HG02763 (cell line): Measurements from ENCODE around the gene AMFR.

Source experiments
- ATAC-seq: cut with Tn5 transposase; IDR thresholded peaks from one replicate; pipeline ENCODE4 v1.9.1; 2021; ENCODE audit warnings: mild to moderate bottlenecking, moderate library complexity; ENCODE audit not compliant: unreplicated experiment

Gene AMFR

GRCh38 chr16:56424404-56424764, 961 bp downstream of the AMFR start:
- no peak for ATAC-seq

DNA sequence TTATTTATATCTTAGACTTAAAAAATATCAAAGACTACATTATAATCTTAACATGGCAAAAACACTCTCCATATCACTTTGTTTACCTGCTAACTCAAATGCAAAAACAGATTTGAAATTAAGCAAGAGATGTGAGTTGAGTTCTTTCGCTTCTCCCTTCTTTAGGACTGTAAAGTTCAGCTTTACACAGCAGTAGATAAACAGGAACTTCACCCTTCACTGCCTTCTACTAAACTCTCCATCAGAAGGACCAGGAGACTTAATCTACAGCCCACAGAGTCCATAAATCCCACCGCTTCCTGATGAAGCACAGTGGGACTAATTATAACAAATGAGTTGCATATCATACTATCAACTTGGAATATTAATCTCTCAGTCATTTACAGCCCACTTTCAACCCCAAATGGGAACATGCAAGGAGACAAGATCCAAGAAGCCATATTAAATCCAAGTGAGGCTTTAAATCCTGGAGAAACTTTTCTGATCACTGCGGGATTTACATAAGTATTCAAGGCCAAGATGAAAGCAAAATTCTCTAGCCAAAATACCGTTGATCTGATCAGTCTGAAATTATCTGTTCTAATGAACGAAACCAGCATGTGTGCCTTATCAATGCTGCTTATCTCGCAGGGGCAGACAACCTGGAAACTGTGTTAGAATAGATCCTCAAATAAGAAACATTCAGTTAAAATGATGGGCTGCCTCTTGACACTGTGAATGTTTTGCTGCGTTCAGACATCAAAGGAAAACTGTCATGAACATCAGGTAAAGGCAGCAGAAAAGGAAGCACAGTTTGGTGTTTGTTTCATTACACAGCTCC, 1.6 kb downstream of the AMFR start:
- no peak for ATAC-seq

DNA sequence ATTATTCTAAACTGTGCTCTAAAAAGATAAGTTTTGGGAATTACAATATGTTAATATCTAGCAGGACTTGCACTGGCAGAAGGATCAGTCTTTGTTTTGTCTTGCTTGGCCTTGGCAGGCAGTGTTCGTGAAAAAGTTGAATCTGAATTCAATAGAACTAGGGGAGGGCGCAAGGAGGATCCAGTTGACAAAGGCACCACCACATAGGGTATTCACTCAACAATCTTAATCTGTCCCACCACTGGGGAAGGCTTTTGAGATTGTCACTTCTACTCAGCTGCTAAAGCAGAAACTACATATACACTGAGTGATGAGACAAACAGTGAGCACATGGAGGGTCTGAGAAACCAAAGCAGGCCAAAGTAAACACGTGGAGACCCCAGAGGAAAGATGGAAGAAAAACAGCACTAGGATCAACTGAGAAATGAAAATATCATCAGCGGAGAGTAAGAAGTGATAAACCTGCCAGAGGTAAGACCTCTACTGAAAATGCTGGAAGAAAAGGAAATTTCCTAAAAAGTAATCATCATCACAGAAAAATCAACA, 2.4 kb downstream of the AMFR start:
- ATAC-seq, result no peak

DNA sequence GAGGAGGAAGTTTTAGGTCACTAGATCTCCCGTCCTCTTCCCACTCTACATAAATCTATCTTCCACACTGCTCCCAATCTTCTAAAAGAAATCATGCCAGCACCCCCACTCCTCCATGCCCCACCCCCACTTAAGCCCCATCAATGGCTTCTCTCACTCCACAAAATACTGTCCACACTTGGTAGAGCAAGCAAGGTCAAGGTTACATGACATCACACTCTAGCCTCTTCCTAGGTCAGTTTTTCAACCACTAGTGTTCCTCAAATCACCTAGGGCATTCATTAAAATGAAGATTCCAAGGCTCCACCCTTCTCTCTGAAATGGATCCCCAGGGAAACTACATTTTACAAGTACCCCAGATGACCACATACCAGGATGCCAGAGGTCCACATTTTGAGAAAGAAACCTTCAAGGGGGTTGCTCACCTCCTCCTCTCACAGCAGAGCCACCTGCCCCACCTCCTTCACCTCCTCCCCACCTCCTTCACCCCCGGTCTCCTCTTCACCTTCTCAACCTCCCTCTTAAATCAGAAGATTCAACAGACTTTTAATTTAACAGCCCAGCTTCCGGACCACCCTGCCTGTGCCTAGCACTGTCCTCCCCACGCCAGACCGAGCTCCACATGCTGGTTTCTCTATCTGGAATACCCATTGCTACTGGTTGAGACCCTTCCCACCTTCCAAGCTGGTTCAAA, 3.2 kb downstream of the AMFR start:
- no peak for ATAC-seq

- no peak for ATAC-seq
These were observed 4.0 kb downstream of the AMFR start for GRCh38 chr16:56421313-56421712.

GRCh38 chr16:56420613-56421012, 4.7 kb downstream of the AMFR start:
- no peak for ATAC-seq

GRCh38 chr16:56419740-56420548, 5.4 kb downstream of the AMFR start:
- ATAC-seq, result no peak

DNA sequence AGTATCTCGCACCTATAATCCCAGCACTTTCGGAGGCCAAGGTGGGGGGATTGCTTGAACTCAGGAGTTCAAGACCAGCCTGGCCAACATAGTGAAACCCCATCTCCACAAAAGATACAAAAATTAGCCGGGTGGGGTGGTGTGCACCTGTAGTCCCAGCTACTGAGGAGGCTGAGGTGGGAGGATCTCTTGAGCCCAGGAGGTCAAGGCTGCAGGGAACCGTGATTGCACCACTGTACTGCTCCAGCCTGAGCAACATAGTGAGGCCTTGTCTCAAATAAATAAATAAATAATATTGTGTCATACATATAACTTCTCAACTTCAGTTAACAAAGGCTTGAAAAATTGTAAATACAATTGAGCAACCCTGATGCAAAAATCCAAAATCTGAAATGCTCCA, 8.2 kb downstream of the AMFR start:
- no peak for ATAC-seq

- no peak for ATAC-seq
These were observed 9.5 kb downstream of the AMFR start for GRCh38 chr16:56415875-56416274.

DNA sequence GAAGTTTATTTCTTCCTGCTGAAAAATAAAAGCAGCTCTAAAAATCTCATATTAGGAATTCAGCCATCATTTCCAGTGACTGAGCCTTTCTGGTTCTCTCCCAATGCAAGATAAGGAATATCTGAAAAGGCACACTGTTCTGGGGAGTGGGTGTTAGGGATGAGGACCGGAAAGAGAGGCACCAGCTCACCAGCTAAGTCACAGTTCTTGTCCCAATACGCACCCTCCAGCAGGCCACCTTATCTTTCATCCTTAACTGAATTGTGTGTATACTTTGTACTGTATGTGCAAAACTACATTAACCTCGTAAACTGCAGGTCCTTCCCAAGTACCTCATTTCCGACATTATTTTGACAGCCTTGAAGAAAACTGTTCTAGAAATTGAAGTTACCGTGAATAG, 11.0 kb downstream of the AMFR start:
- no peak for ATAC-seq

- no peak for ATAC-seq
These were observed 12.0 kb downstream of the AMFR start for GRCh38 chr16:56413381-56413780.

GRCh38 chr16:56411624-56412023, 13.7 kb downstream of the AMFR start:
- ATAC-seq, result no peak

DNA sequence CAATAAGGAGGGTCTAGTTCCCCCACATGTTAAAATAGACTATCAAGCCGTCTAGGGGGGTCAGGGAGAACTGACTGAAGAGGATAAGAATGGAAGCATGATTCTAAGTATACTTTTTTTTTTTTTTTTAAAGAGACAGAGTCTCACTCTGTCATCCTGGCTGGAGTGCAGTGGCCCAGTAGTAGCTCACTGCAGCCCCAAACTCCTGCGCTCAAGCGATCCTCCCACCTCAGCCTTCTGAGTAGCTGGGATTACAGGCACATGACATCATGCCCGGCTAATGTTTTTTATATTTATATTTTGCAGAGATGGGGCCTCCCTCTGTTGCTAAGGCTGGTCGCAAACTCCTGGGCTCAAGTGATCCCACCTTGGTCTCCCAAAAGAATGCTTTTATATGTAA, 14.2 kb downstream of the AMFR start:
- ATAC-seq, result no peak

DNA sequence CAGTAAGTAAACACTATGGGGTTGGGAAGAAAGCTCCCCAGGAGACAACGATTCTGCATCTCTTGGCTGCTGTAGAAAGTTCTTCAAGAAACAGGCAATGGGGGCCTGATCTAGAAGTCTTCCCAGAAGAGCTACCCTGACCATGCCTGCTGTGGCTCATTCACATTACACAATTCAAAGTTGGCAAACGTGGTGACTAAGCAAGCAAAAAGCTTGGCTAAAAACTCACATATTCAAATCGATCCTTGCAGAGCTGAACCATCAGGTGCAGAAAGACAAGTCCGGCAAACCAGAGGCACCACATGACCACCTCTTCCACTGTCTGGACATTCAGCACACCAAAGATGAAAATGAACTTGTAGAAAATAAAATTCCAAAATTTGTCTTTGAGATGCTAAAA, 16.1 kb downstream of the AMFR start:
- no peak for ATAC-seq

- no peak for ATAC-seq
These were observed 16.8 kb downstream of the AMFR start for GRCh38 chr16:56408379-56409098.

- no peak for ATAC-seq
These were observed 19.2 kb downstream of the AMFR start for GRCh38 chr16:56405977-56406672.

DNA sequence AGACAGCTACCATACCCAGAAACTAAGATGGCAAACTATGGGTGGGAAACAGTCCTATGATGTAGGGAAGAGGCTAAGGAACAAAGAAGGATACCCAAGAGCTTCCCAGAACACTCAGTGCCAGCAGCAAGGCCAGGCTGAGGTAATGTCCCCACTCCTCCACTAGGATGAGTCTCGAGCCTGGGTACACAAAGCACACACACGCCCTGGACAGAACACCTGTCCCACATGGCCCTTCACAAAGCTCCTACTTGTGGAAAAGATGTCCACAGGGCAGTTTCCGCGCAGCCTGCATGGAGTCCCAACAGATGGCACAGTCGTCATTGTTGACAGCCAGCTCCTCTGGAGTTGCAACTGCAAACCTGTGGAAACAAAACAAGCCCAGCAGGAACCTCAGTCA, 23.9 kb downstream of the AMFR start:
- ATAC-seq, result no peak

DNA sequence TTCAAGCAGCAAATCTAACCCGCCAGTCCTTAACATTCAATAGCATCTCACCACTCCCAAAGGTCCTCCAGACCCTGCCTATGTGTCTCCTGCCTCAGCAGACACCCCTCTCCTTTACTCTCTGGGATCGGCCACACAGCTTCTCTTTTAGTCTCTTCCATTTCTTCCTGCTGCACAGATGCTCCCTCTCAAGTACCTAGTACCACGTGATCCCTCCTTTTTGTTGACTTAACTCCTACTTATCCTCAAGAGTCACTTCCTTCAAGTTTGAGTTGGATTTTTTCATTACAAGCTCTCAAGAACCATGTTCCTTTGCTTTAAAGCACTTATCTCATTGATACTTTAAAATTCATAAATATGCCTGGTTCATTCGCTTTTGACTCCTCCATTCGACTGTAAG, 24.9 kb downstream of the AMFR start:
- ATAC-seq, result no peak

- no peak for ATAC-seq
These were observed 25.9 kb downstream of the AMFR start for GRCh38 chr16:56399486-56399885.

DNA sequence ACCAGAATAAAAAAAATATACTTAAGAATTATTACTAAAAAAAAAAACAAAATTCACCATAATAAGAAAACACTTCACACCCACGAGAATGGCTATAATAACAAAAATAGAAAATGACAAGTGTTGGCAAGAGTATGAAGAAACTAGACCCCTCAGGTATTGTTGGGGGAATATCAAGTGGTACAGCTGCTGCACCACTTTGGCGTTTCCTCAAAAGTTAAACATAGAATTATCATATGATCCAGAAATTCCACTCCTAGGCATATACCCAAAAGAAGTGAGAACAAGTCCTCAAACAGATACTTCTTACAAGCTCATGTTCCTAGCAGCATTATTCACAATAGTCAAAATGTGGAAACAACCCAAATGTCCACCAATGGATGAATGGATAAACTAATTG, 26.3 kb downstream of the AMFR start:
- no peak for ATAC-seq
